Immature natural killer cell (primary cell): ENCODE results near the gene PCDHB3. TPM values are rescaled to one million over a fixed set of nuclear protein-coding genes. Genes with fewer than 3 reads are reported as not detected.
A peak's percentile ranks its signal among the peaks of the same experiment; 100 is the strongest.
"Not testable (repeated sequence)": the region's sequence is repeated elsewhere in the genome, so short reads cannot be mapped to it uniquely, and the experiment has no call there.

ENCODE experiments used
- DNase-seq, 3 donors: peaks; one replicate each; pipeline ENCODE4 v3.0.0; 2022; ENCODE audit warnings: mixed read lengths in 1 of 3
- H3K27ac Mint-ChIP-seq, 6 donors: one replicate each; pipeline ENCODE4 v1.8.0; 2020; ENCODE audit warnings: mixed read lengths in 6 of 6, mild to moderate bottlenecking in 5 of 6, inconsistent platforms in 4 of 6, moderate library complexity in 3 of 6
- H3K27me3 Mint-ChIP-seq, 3 donors: one replicate each; pipeline ENCODE4 v1.8.0; 2020 to 2021; ENCODE audit warnings: low read depth in 3 of 3, mild to moderate bottlenecking in 3 of 3, mixed read lengths in 3 of 3, moderate library complexity in 3 of 3, inconsistent platforms in 1 of 3
- H3K36me3 Mint-ChIP-seq, 3 donors: one replicate each; pipeline ENCODE4 v1.8.0; 2020; ENCODE audit warnings: mixed read lengths in 3 of 3, inconsistent platforms in 2 of 3, mild to moderate bottlenecking in 2 of 3
- H3K4me1 Mint-ChIP-seq, 2 donors: one replicate each; pipeline ENCODE4 v1.8.0; 2020; ENCODE audit warnings: inconsistent platforms in 2 of 2, mild to moderate bottlenecking in 2 of 2, mixed read lengths in 2 of 2, moderate library complexity in 1 of 2
- H3K4me3 Mint-ChIP-seq, 5 donors: one replicate each; pipeline ENCODE4 v1.8.0; 2020; ENCODE audit warnings: mild to moderate bottlenecking in 5 of 5, mixed read lengths in 5 of 5, inconsistent platforms in 3 of 5, moderate library complexity in 3 of 5
- H3K9me3 Mint-ChIP-seq, 6 donors: one replicate each; pipeline ENCODE4 v1.8.0; 2020; ENCODE audit warnings: mild to moderate bottlenecking in 6 of 6, mixed read lengths in 6 of 6, inconsistent platforms in 4 of 6, moderate library complexity in 3 of 6
- polyA plus RNA-seq, 3 donors: library from polyadenylated mRNA; unstranded; fragments of 300-500 nt; fragmentation: Illumina TruSeq; gene quantifications; one replicate each; pipeline ENCODE4 v1.2.3, GENCODE V29; 2021

The PCDHB3 gene
- not detected for polyA plus RNA-seq

- no peak within 1 kb of the TSS for H3K27ac Mint-ChIP-seq
- H3K36me3 Mint-ChIP-seq, result no peaks in the 10 kb centered on the region
- H3K4me1 Mint-ChIP-seq, result no peaks in the 10 kb centered on the region
- no peak within 1 kb of the TSS for H3K4me3 Mint-ChIP-seq
- H3K9me3 Mint-ChIP-seq, result peaks cover 16 to 49% (median 22%) of the 10 kb centered on the region in 6 donors
- no peak for DNase-seq
- H3K27me3 Mint-ChIP-seq, result peaks cover 2 to 6% (median 2%) of the 10 kb centered on the region in 3 donors
Observed at GRCh38 chr5:141100243-141100805, at the start of gene PCDHB3. Gene PCDHB3 (plus strand): TSS chr5:141100473. CDS start chr5:141100650, 177 bp downstream.

GRCh38 chr5:141050622-141051520 lies 49.4 kb upstream of the PCDHB3 start, which contains the start of gene PCDHB1:
Gene PCDHB1 (plus strand): TSS chr5:141051374. CDS start chr5:141051471, 97 bp downstream.
- peaks cover 6 to 28% (median 8%) of the 10 kb centered on the region in 6 donors for H3K9me3 Mint-ChIP-seq
- no peak for DNase-seq
- H3K27ac Mint-ChIP-seq, result no peak within 1 kb of the TSS
- peaks cover 0 to 1% of the 10 kb centered on the region in 2 donors for H3K4me1 Mint-ChIP-seq
- H3K36me3 Mint-ChIP-seq, result peaks cover 0 to 4% (median 3%) of the 10 kb centered on the region in 3 donors
- peak within 1 kb of the TSS in 4 of 5 donors; percentile 4 to 61 (median 16) for H3K4me3 Mint-ChIP-seq
- H3K27me3 Mint-ChIP-seq, result peaks cover 4 to 14% (median 9%) of the 10 kb centered on the region in 3 donors

DNA sequence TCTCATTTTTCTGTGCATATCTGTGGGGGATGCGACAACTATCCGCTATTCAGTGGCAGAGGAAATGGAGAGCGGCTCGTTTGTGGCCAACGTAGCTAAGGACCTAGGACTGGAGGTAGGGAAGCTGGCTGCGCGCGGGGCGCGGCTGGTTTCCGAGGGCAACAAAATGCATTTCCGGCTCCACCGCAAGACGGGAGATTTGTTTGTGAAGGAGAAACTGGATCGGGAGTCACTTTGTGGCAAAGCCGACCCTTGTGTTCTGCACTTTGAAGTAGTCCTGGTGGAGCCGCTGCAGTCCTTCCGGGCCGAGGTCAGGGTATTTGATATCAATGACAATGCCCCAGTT lies 48.8 kb upstream of the PCDHB3 start:
- no peak for DNase-seq
- peaks cover 6 to 28% (median 7%) of the 10 kb centered on the region in 6 donors for H3K9me3 Mint-ChIP-seq
- peaks cover 0 to 4% (median 3%) of the 10 kb centered on the region in 3 donors for H3K36me3 Mint-ChIP-seq
- H3K4me1 Mint-ChIP-seq, result peaks cover 0 to 1% of the 10 kb centered on the region in 2 donors
- peaks cover 4 to 9% (median 7%) of the 10 kb centered on the region in 3 donors for H3K27me3 Mint-ChIP-seq
- H3K4me3 Mint-ChIP-seq, result peak overlapping the region in 4 of 5 donors; percentile 4 to 61 (median 16)
- H3K27ac Mint-ChIP-seq, result no peak overlapping the region

DNA sequence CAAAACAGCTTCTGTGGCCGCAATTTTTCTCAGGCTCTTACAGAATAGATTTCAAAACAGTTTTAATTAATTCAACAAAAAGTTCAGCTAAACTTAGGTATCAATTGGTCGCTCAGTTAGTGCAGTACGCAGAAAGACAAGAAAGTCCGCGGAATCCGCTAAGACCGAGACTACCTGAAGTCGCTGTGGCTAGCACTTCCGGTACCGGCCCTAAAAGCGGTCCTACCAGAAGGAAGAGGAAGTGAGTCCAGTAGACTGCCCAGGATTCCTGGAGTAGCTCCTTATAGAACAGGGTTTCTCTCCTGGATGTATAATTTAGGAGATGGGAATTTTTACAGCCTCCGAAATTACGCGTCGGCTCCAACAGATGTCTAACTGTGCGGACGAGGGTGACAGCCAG lies 22.4 kb upstream of the PCDHB3 start:
- peaks cover 0 to 9% (median 5%) of the 10 kb centered on the region in 3 donors for H3K27me3 Mint-ChIP-seq
- no peaks in the 10 kb centered on the region for H3K36me3 Mint-ChIP-seq
- no peaks in the 10 kb centered on the region for H3K4me1 Mint-ChIP-seq
- peaks cover 2 to 32% (median 13%) of the 10 kb centered on the region in 6 donors for H3K9me3 Mint-ChIP-seq
- peak overlapping the region in 1 of 5 donors; percentile 3 for H3K4me3 Mint-ChIP-seq
- DNase-seq, result no peak
- no peak overlapping the region for H3K27ac Mint-ChIP-seq

- H3K27me3 Mint-ChIP-seq, result peaks cover 2 to 14% (median 2%) of the 10 kb centered on the region in 3 donors
- H3K27ac Mint-ChIP-seq, result no peak overlapping the region
- no peaks in the 10 kb centered on the region for H3K4me1 Mint-ChIP-seq
- H3K9me3 Mint-ChIP-seq, result peaks cover 4 to 40% (median 19%) of the 10 kb centered on the region in 6 donors
- no peak overlapping the region for H3K4me3 Mint-ChIP-seq
- DNase-seq, result no peak
- H3K36me3 Mint-ChIP-seq, result peaks cover 0 to 4% (median 0%) of the 10 kb centered on the region in 3 donors
Observed at GRCh38 chr5:141082228-141082627, 18.0 kb upstream of the PCDHB3 start.

DNA sequence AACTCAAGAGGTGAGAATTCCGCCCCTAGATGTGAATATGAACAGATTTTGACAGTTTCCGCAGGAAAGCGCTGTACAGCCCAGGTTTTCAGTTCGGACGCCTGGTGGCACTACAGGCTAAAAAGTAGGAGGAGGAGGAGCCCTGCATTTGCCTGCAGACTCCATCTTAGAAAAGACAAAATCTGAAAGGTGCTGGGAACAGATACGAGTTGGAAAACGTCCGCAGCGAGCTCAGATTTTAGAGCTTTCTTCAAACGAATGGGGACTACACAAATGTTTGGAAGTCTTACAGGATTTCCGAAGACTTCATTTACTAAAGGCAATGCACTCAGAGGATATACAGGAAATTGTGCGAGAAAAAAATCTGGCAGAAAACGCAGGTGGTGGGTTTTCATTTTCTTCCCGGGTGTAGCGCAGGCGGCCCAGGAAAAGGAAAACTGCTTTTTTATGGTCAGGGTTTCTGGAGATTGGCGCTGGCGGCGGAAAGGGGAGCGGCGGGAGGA lies 15.7 kb upstream of the PCDHB3 start:
- peak in 1 of 3 donors; percentile 33 for DNase-seq
- Mint-ChIP-seq H3K36me3 (peaks cover 0 to 4% (median 0%) of the 10 kb centered on the region in 3 donors), H3K4me1 (no peaks in the 10 kb centered on the region), H3K27me3 (peaks cover 0 to 14% (median 2%) of the 10 kb centered on the region in 3 donors), H3K9me3 (peaks cover 4 to 34% (median 14%) of the 10 kb centered on the region in 6 donors), H3K4me3 (peak overlapping the region; percentile 14 to 83 (median 60)), H3K27ac (peak overlapping the region in 1 of 6 donors; percentile 60)

- Mint-ChIP-seq H3K9me3 (peaks cover 13 to 46% (median 21%) of the 10 kb centered on the region in 6 donors), H3K27ac (no peak within 1 kb of the TSS), H3K4me3 (peak within 1 kb of the TSS in 1 of 5 donors; percentile 30)
Observed at GRCh38 chr5:141094481-141095262, 5.6 kb upstream of the PCDHB3 start, which contains the start of gene PCDHB2. Gene PCDHB2 (plus strand): TSS chr5:141094615. CDS start chr5:141094791, 176 bp downstream.

GRCh38 chr5:141095263-141095641 lies 5.0 kb upstream of the PCDHB3 start:
- peaks cover 13 to 51% (median 23%) of the 10 kb centered on the region in 6 donors for H3K9me3 Mint-ChIP-seq
- H3K27me3 Mint-ChIP-seq, result peaks cover 5 to 8% (median 6%) of the 10 kb centered on the region in 3 donors
- no peaks in the 10 kb centered on the region for H3K4me1 Mint-ChIP-seq
- peaks cover 0 to 3% (median 0%) of the 10 kb centered on the region in 3 donors for H3K36me3 Mint-ChIP-seq
- H3K27ac Mint-ChIP-seq, result no peak overlapping the region
- DNase-seq, result no peak
- H3K4me3 Mint-ChIP-seq, result no peak overlapping the region

More at GRCh38 chr5:141094481-141095262, 5.6 kb upstream of the PCDHB3 start, which contains the start of gene PCDHB2:
- H3K36me3 Mint-ChIP-seq, result peaks cover 0 to 3% (median 0%) of the 10 kb centered on the region in 3 donors
- no peaks in the 10 kb centered on the region for H3K4me1 Mint-ChIP-seq
- DNase-seq, result no peak
- H3K27me3 Mint-ChIP-seq, result peaks cover 5 to 8% (median 5%) of the 10 kb centered on the region in 3 donors

GRCh38 chr5:141096181-141096580 lies 4.1 kb upstream of the PCDHB3 start:
- DNase-seq, H3K36me3 Mint-ChIP-seq, H3K4me3 Mint-ChIP-seq, H3K4me1 Mint-ChIP-seq, H3K27ac Mint-ChIP-seq: not testable (repeated sequence)
- H3K27me3 Mint-ChIP-seq, result peaks cover 5 to 10% (median 6%) of the 10 kb centered on the region in 3 donors
- H3K9me3 Mint-ChIP-seq, result peaks cover 14 to 61% (median 26%) of the 10 kb centered on the region in 6 donors

GRCh38 chr5:141096586-141096985 lies 3.7 kb upstream of the PCDHB3 start:
- not testable (repeated sequence) for H3K4me3 Mint-ChIP-seq, H3K36me3 Mint-ChIP-seq, DNase-seq, H3K4me1 Mint-ChIP-seq, H3K27ac Mint-ChIP-seq
- Mint-ChIP-seq H3K9me3 (peaks cover 18 to 65% (median 28%) of the 10 kb centered on the region in 6 donors), H3K27me3 (peaks cover 5 to 10% (median 6%) of the 10 kb centered on the region in 3 donors)

GRCh38 chr5:141101059-141101458 lies 786 bp downstream of the PCDHB3 start:
- H3K9me3 Mint-ChIP-seq, result peaks cover 15 to 42% (median 19%) of the 10 kb centered on the region in 6 donors
- DNase-seq, result no peak
- H3K27me3 Mint-ChIP-seq, result peaks cover 0 to 6% (median 4%) of the 10 kb centered on the region in 3 donors
- no peaks in the 10 kb centered on the region for H3K36me3 Mint-ChIP-seq
- no peak overlapping the region for H3K27ac Mint-ChIP-seq
- no peaks in the 10 kb centered on the region for H3K4me1 Mint-ChIP-seq
- no peak overlapping the region for H3K4me3 Mint-ChIP-seq

DNA sequence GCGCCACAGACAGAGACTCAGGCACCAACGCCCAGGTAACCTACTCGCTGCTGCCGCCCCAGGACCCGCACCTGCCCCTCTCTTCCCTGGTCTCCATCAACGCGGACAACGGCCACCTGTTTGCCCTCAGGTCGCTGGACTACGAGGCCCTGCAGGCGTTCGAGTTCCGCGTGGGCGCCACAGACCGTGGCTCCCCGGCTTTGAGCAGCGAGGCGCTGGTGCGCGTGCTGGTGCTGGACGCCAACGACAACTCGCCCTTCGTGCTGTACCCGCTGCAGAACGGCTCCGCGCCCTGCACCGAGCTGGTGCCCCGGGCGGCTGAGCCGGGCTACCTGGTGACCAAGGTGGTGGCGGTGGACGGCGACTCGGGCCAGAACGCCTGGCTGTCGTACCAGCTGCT lies 1.8 kb downstream of the PCDHB3 start:
- H3K4me1 Mint-ChIP-seq, H3K36me3 Mint-ChIP-seq, H3K27me3 Mint-ChIP-seq, H3K4me3 Mint-ChIP-seq, H3K27ac Mint-ChIP-seq, DNase-seq: not testable (repeated sequence)
- H3K9me3 Mint-ChIP-seq, result peaks cover 15 to 44% (median 19%) of the 10 kb centered on the region in 6 donors

- not testable (repeated sequence) for H3K27me3 Mint-ChIP-seq, H3K27ac Mint-ChIP-seq, H3K4me1 Mint-ChIP-seq, H3K36me3 Mint-ChIP-seq, H3K4me3 Mint-ChIP-seq, DNase-seq
- H3K9me3 Mint-ChIP-seq, result peaks cover 12 to 44% (median 20%) of the 10 kb centered on the region in 6 donors
Observed at GRCh38 chr5:141102471-141102870, 2.2 kb downstream of the PCDHB3 start.
